HG03095 (cell line): Measurements from ENCODE around the gene GP1BB.
"Not testable (repeated sequence)": the region's sequence is repeated elsewhere in the genome, so short reads cannot be mapped to it uniquely, and the experiment has no call there.

Experiments
- ATAC-seq: cut with Tn5 transposase; IDR thresholded peaks from one replicate; pipeline ENCODE4 v1.9.1; 2021; ENCODE audit warnings: moderate library complexity; ENCODE audit not compliant: unreplicated experiment

The GP1BB gene

GRCh38 chr22:19724927-19725661 is 1.8 kb downstream of the GP1BB start:
- no peak for ATAC-seq

DNA sequence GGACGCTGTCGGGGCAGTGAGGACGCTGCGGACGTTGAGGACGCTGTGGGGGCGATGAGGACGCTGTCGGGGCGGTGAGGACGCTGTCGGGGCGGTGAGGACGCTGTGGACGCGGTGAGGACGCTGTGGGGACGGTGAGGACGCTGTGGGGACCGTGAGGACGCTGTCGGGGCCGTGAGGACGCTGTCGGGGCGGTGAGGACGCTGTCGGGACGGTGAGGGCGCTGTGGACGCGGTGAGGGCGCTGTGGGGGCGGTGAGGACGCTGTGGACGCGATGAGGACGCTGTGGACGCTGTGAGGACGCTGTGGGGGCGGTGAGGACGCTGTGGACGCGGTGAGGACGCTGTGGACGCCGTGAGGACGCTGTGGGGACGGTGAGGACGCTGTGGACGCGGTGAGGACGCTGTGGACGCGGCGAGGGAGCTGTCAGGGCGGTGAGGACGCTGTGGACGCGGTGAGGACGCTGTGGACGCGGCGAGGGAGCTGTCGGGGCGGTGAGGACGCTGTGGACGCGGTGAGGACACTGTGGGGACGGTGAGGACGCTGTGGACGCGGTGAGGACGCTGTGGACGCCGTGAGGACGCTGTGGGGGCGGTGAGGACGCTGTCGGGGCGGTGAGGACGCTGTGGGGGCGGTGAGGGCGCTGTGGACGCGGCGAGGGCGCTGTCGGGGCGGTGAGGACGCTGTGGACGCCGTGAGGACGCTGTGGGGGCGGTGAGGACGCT is 2.9 kb downstream of the GP1BB start:
- ATAC-seq = not testable (repeated sequence)

GRCh38 chr22:19727310-19728150 is 4.2 kb downstream of the GP1BB start:
- ATAC-seq = no peak

GRCh38 chr22:19728271-19728670 is 4.9 kb downstream of the GP1BB start:
- ATAC-seq = no peak

DNA sequence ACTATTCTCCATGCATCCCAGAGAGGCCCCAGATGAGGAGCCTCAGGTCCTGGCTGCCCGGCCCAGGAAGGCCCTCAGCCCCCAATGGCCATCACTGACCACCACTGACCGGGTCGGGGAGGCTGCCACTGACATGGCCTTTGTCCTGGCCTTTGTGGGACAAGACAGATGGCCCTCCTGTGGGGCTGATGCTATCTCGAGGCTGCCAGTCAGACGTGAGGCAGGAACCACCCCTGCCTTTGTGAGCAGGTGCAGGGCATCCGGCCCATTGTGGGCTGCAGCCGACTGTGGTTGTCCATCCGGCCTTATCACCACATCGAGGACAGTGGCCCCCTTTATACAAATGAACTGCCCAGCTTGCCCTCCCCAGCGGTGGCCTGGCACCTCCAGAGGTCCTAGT is 5.5 kb downstream of the GP1BB start:
- ATAC-seq = no peak

DNA sequence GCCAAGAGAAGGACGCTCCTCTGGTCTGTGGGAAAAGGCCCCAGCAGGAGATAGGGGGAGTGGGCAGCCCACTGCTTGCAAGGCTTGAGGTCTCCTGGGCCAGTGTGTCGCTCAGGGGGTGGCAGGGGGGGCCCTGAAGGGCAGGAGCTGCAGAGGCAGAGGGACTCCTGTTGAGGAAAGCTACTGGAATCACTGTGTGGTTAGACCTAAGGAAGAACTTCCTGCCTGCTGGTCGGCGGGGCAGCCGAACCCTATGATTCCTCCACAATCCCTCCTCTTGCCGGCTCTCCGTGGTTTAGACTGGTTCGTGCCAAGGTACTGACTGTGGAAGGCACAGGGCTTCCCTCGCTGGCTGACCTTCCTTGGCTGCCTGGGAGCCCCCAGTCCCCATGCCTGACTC is 6.2 kb downstream of the GP1BB start:
- no peak for ATAC-seq

- no peak for ATAC-seq
These were observed 6.9 kb downstream of the GP1BB start for GRCh38 chr22:19730198-19730597.

DNA sequence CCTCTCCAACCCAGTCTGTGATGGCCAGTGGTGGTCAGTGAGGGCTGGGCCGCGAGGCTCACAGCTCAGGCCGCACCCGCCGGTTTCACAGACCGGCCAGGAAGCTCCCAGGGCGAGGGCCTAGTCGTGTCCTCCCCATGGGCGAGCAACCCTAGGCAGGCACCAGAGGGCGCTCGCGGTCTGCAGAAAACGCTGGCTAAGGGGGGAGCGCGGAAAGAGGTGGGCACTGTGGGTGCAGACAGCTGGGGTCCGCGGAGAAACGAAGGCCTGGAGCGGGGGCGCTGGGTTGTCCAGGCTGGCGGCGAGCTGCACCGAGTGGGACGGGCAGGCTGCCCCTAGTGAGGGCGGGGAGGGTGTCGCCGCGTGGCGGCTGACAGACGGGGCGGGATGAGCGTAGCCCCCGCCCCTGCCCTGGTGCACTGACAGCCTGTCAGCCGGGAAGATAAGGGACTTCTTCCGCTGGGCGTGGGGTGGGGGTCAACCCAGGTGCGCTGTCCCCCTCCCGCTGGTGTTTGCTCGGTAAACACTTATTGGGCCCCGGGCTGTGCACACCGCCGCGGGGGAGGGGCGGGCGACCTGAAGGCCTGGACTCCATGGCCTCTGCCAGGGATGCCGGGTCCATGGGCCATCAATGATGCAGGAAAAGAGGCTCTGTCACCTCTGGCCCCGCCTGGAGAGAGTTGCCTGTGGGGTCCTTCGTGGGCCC is 7.5 kb downstream of the GP1BB start:
- no peak for ATAC-seq

DNA sequence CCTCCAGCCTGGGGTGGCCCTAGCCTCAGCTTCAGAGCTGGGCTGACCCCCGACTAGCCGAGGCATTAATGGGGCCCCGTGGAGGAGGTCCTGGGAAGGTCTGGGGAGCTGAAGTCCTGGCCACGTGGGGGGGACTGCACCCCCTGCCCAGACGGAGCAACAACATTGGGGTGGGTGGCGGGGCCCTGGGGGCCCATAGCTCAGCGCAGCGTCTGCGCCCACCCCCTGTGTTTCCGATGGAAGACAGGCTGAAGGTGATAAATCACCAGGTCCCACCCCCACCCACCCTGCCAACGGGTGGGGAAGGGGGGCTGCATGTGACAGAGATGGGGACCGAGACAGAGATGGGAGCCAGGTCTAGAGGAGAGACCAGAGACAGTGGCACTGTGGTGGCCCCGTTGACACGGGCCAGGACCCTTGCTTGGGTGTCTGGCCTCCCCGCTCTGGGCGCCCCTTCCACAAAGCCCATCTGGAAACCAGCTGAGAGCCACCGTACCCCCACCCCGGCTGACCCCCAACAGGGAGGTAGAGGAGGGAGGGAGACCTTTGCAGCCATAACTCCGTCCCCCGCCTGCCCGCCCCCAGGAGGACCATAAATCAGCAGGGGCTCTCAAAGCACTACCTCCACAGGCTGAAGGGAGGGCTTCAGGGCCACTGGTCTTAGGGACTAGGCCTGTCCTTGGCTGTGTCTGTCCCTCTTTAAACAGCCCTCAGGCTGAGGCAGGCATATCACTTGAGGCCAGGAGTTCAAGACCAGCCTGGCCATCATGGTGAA is 8.2 kb downstream of the GP1BB start:
- no peak for ATAC-seq

- no peak for ATAC-seq
These were observed 9.2 kb downstream of the GP1BB start for GRCh38 chr22:19732403-19733113.

GRCh38 chr22:19733755-19734154 is 10.4 kb downstream of the GP1BB start:
- no peak for ATAC-seq

GRCh38 chr22:19734163-19734562 is 10.8 kb downstream of the GP1BB start:
- no peak for ATAC-seq

DNA sequence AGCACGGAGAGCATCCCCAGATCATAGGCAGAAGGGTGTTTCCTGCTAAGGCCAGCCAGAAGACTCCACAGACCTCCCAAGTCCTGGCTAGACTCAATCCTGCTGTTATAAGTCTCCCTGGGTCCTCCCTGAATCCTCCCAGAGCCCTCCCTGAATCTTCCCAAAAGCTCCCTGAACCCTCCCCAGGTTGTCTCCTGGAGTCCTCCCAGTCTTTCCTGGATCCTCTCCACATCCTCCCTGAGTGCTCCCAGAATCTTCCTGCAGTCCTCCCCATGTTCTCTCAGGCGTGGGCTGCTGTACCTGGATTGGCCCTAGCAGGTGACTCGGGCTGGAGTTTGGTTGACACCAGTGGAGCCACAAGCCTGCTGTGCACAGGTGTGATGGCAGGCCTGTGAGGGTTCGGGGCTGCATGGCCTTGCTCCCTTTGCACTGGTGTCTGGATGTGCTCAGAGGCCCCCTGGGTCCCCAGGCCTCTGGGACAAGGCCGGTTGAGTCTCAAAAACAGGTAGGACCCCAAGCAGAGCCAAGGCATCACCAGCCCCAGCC is 11.6 kb downstream of the GP1BB start:
- no peak for ATAC-seq

DNA sequence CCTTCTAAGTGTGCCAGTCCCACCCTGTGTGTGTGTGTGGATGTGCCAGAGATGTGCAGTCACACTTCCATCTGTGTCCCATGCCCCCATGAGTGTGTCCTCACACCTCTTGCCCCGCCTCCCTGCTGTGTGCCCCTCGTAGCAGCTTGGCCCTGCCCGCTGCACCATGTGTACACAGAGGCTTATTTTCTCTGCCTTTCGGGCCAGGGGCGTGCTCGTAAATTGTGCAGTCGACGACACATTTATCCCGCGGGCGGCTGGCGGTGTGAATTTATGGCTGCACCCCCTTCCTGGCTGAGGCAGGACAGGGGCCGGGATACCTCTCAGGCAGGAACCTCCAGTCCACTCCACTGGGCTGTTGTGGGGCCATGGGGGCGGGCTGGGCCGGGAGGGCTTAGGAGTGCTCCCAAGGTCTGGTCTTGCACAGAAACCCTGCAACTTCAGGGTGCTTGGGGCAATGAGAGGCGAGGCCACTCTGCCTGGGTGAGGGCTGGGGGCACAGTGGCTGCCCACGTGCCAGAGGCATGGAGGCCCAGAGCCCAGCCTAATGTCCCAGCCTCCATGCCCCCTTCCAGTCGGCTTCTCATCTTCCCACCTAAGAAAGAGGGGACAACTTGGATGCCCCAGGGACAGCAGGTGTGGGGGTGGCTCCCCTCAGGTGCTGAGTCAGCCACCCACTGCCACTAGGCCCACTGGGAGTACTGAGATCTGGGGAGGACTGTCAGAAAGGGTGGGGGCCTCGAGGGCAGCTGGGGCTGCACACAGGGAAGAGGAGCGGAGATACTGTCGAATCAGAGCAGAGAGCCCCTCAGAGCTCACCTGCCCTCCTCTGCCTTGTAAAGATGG is 12.5 kb downstream of the GP1BB start:
- ATAC-seq = no peak

GRCh38 chr22:19737846-19738663 is 14.7 kb downstream of the GP1BB start:
- no peak for ATAC-seq

GRCh38 chr22:19738664-19739447 is 15.5 kb downstream of the GP1BB start:
- no peak for ATAC-seq

- no peak for ATAC-seq
These were observed 16.1 kb downstream of the GP1BB start for GRCh38 chr22:19739448-19739895.
